ENCODE data around the gene HYAL2. TPM values are rescaled to one million over a fixed set of nuclear protein-coding genes. Genes with fewer than 3 reads are reported as not detected.

The HYAL2 gene
- total and polyA plus RNA-seq, 10 of the 15 experiments (the other 5 are each of a cell fraction or from before 2014, with no cell fraction given) = 0.06 to 21.8 (median 12.7) TPM

DNA sequence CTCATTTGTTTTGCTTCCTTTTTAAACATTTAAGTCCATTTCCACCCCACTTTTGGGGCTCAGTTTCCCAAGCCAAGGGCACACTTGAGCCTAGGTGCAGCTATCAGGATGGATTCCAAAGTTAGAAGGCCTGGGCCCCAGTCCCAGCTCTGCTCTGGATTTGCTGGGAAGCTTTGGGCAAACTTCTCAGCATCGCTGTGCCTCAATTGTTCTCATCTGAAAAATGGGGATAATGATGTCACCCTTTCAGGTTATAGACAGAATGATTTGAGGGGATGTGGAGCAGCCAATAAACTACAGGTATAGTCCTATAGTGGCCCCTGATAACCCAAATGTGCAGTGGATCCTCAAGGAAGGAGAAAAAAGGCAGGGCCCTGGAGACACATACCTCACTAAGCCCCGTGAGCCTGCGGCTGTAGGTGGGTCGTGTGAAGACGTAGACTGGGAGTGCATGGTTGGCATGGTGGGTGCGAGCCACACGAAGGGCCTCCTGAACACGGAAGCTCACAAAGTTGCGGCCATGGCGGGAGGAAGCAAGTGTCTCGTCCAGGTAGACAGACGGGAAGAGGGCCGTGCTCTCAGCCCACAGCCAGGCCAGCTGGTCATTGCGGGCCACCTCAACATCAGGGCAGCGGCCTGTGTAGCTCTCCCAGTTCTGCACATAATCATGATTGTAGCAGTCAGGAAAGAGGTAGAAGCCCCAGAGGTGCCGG is 3.2 kb downstream of the HYAL2 start:
- Histone ChIP-seq H3K4me3 (no peak overlapping the region), H3K27ac (ENCODE audit: control insufficient read depth, insufficient read depth) (no peak overlapping the region), H3K4me2 (ENCODE audit: control insufficient read depth, insufficient read depth) (no peak overlapping the region), H4K20me1 (ENCODE audit: control insufficient read depth, insufficient read depth) (no peaks in the 10 kb centered on the region), H3K36me3 (ENCODE audit: control insufficient read depth in 2 of 2, insufficient read depth in 2 of 2, low read length in 1 of 2) (peaks cover 0 to 2% of the 10 kb centered on the region in 2 experiments; a peak in 2 of 4 replicates), H2AFZ (ENCODE audit: control insufficient read depth, low read depth, low read length) (no peak overlapping the region), H3K9me3 (replicated peaks; ENCODE audit: control insufficient read depth, insufficient read depth, low read length) (no peaks in the 10 kb centered on the region), H3K27me3 (replicated peaks in 1 of 2; ENCODE audit: control insufficient read depth in 2 of 2, insufficient read depth in 2 of 2, low read length in 1 of 2) (no peaks in the 10 kb centered on the region), H3K9ac (ENCODE audit: control insufficient read depth, insufficient read depth, low read length) (no peak overlapping the region), H3K4me1 (ENCODE audit: control insufficient read depth, insufficient read depth, low read length) (peaks cover 23% of the 10 kb centered on the region), H3K79me2 (ENCODE audit: control insufficient read depth, insufficient read depth, low read length) (peaks cover 5% of the 10 kb centered on the region)
- in situ Hi-C loops (cut with MboI) (no loop called here), intact Hi-C loops (cut with micrococcal nuclease; ENCODE audit: unreplicated experiment) (no loop called here)
- ChIA-PET CTCF (interaction anchor here (0.7 to 1.8 kb wide), 6 partner anchors 9 to 98 kb away, joined by 3 to 8 read pairs (median 4); partner anchors contain the start of genes HYAL3, NAA80 and TUSC2), POLR2A (interaction anchor here (0.6 to 1.9 kb wide), 4 partner anchors 12 to 27 kb away, joined by 3 to 7 read pairs (median 4); partner anchors contain the start of gene IFRD2), RAD21 (ENCODE audit: unreplicated experiment) (no interaction called here), SMC1A (ENCODE audit: uncharacterized antibody, unreplicated experiment) (interaction anchor here (1.5 to 1.8 kb wide), 2 partner anchors 17 to 20 kb away, joined by 4 read pairs; partner anchors contain the start of genes HYAL3 and NAA80)
- DNase-seq (ENCODE audit: low read depth, low spot score) (no peak), ATAC-seq (no peak), FAIRE-seq (no peak)
- no TSS peak for BruUV-seq (replicated peaks)
- WGBS (ENCODE audit: insufficient coverage, insufficient replicate concordance, low lambda C conversion rate, missing lambda C conversion rate) = 87% methylated on average over 16 of the region's 16 CpGs
- TF ChIP-seq, protein P1, sequence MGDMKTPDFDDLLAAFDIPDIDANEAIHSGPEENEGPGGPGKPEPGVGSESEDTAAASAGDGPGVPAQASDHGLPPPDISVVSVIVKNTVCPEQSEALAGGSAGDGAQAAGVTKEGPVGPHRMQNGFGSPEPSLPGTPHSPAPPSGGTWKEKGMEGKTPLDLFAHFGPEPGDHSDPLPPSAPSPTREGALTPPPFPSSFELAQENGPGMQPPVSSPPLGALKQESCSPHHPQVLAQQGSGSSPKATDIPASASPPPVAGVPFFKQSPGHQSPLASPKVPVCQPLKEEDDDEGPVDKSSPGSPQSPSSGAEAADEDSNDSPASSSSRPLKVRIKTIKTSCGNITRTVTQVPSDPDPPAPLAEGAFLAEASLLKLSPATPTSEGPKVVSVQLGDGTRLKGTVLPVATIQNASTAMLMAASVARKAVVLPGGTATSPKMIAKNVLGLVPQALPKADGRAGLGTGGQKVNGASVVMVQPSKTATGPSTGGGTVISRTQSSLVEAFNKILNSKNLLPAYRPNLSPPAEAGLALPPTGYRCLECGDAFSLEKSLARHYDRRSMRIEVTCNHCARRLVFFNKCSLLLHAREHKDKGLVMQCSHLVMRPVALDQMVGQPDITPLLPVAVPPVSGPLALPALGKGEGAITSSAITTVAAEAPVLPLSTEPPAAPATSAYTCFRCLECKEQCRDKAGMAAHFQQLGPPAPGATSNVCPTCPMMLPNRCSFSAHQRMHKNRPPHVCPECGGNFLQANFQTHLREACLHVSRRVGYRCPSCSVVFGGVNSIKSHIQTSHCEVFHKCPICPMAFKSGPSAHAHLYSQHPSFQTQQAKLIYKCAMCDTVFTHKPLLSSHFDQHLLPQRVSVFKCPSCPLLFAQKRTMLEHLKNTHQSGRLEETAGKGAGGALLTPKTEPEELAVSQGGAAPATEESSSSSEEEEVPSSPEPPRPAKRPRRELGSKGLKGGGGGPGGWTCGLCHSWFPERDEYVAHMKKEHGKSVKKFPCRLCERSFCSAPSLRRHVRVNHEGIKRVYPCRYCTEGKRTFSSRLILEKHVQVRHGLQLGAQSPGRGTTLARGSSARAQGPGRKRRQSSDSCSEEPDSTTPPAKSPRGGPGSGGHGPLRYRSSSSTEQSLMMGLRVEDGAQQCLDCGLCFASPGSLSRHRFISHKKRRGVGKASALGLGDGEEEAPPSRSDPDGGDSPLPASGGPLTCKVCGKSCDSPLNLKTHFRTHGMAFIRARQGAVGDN (IDR thresholded peaks at IDR 0.05) = no peak
- TF ChIP-seq RBBP5 (conservative IDR thresholded peaks at IDR 0.05) (no peak), MTA2 (IDR thresholded peaks at IDR 0.05; ENCODE audit: low read depth) (no peak), GATAD2B (conservative IDR thresholded peaks at IDR 0.05; ENCODE audit: low read depth) (no peak), CREM (IDR thresholded peaks at IDR 0.05; ENCODE audit: low read depth) (no peak), NFYB (IDR thresholded peaks at IDR 0.05; ENCODE audit: insufficient read depth, low read depth, low read length) (no peak)
- TF ChIP-seq, protein P2, sequence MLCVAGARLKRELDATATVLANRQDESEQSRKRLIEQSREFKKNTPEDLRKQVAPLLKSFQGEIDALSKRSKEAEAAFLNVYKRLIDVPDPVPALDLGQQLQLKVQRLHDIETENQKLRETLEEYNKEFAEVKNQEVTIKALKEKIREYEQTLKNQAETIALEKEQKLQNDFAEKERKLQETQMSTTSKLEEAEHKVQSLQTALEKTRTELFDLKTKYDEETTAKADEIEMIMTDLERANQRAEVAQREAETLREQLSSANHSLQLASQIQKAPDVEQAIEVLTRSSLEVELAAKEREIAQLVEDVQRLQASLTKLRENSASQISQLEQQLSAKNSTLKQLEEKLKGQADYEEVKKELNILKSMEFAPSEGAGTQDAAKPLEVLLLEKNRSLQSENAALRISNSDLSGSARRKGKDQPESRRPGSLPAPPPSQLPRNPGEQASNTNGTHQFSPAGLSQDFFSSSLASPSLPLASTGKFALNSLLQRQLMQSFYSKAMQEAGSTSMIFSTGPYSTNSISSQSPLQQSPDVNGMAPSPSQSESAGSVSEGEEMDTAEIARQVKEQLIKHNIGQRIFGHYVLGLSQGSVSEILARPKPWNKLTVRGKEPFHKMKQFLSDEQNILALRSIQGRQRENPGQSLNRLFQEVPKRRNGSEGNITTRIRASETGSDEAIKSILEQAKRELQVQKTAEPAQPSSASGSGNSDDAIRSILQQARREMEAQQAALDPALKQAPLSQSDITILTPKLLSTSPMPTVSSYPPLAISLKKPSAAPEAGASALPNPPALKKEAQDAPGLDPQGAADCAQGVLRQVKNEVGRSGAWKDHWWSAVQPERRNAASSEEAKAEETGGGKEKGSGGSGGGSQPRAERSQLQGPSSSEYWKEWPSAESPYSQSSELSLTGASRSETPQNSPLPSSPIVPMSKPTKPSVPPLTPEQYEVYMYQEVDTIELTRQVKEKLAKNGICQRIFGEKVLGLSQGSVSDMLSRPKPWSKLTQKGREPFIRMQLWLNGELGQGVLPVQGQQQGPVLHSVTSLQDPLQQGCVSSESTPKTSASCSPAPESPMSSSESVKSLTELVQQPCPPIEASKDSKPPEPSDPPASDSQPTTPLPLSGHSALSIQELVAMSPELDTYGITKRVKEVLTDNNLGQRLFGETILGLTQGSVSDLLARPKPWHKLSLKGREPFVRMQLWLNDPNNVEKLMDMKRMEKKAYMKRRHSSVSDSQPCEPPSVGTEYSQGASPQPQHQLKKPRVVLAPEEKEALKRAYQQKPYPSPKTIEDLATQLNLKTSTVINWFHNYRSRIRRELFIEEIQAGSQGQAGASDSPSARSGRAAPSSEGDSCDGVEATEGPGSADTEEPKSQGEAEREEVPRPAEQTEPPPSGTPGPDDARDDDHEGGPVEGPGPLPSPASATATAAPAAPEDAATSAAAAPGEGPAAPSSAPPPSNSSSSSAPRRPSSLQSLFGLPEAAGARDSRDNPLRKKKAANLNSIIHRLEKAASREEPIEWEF (IDR thresholded peaks at IDR 0.05; ENCODE audit: insufficient replicate concordance, low read depth, low read length) = no peak
